Activated naive CD4-positive, alpha-beta T cell treated with anti-CD3 and anti-CD28 coated beads, Interleukin-2, amount 10 ng/mL, durations not matched to agents 7 days and 5 days (primary cell): ENCODE results near the gene ADARB2.
"Not testable (repeated sequence)": the region's sequence is repeated elsewhere in the genome, so short reads cannot be mapped to it uniquely, and the experiment has no call there.

Source experiments
- CTCF ChIA-PET: fragments of 350-600 bp; sonication (Branson Sonifier 250); formaldehyde crosslinking; loops from one replicate; lab custom pipeline; 2021; ENCODE audit warnings: antibody characterized with exemption; lab: Charles Lee
- DNase-seq: peaks from one replicate; pipeline ENCODE4 v3.0.0-alpha.2; 2020
- H3K27ac Mint-ChIP-seq: one replicate; pipeline ENCODE4 v1.8.0; 2021; ENCODE audit warnings: mild to moderate bottlenecking, moderate library complexity, mixed read lengths
- H3K27me3 Mint-ChIP-seq: one replicate; pipeline ENCODE4 v1.8.0; 2021; ENCODE audit warnings: mild to moderate bottlenecking, mixed read lengths
- H3K36me3 Mint-ChIP-seq: one replicate; pipeline ENCODE4 v1.8.0; 2021; ENCODE audit warnings: mixed read lengths
- H3K4me1 Mint-ChIP-seq: one replicate; pipeline ENCODE4 v1.8.0; 2021; ENCODE audit warnings: mixed read lengths
- H3K4me3 Mint-ChIP-seq: one replicate; pipeline ENCODE4 v1.8.0; 2021; ENCODE audit warnings: mild to moderate bottlenecking, moderate library complexity, mixed read lengths
- H3K9me3 Mint-ChIP-seq: one replicate; pipeline ENCODE4 v1.8.0; 2021; ENCODE audit warnings: mixed read lengths

Gene ADARB2

DNA sequence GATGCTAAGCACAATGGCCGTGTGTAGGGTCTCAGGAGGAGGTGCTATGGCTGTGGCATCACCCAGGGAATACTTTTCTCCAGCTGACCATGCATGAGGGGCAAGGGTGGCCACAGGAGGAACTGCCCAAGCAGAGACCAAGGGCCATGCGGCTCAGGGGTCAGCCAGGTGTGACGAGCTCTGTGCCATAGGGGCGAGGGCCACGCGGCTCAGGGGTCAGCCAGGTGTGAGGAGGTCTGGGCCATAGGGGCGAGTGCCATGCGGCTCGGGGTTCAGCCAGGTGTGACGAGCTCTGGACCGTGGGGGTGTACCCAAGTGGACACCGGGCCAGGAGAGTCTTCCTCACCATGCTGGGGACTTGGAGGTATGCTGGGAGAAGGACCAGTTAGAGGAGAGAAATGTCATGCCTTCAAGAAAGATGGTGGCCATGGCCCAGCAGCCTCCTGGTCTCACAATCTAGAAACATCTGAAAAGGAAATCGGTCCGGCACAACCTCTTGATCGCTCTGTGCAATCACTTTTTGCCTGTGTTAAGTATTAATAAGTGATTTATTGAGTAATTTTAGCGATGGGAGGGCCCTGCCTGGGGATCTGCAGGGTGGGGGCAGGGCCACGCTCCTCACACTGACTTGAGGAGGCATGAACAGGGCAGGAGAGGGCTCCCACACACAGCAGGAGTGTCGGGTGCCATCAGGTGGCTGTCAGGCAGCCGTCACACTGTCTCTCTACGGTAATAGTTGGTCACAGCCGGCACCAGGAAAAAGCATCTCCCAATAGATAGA lies 265.0 kb downstream of the ADARB2 start:
- no peak overlapping the region for H3K4me3 Mint-ChIP-seq
- no peak for DNase-seq

DNA sequence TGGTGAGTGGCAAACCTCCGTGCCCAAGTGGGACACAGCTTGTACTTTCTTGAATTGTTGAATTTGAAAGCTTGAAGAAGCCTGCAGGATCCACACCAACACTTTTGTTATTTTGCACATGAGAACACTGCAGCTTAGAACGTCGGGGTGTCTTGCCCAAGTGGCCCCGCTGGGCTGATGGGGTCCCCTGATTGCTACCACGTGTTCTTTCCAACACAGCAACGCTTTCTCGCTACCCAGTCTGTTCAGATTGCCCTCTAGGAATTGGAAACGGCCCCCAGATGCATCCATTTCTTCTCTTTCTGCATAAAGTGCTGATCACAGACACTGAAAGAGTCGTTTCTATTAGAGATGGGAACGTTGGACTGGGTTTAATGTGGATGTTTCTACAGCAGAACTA lies 268.5 kb downstream of the ADARB2 start:
- Mint-ChIP-seq H3K4me1 (no peaks in the 10 kb centered on the region), H3K9me3 (no peaks in the 10 kb centered on the region), H3K36me3 (no peaks in the 10 kb centered on the region), H3K4me3 (no peak overlapping the region), H3K27ac (no peak overlapping the region), H3K27me3 (no peaks in the 10 kb centered on the region)
- CTCF ChIA-PET: no interaction called here
- DNase-seq: no peak

More for the DNA sequence above, 265.0 kb downstream of the ADARB2 start:
- no peaks in the 10 kb centered on the region for H3K4me1 Mint-ChIP-seq
- H3K36me3 Mint-ChIP-seq: no peaks in the 10 kb centered on the region
- H3K9me3 Mint-ChIP-seq: no peaks in the 10 kb centered on the region
- CTCF ChIA-PET: no interaction called here
- H3K27me3 Mint-ChIP-seq: peaks cover 4% of the 10 kb centered on the region
- H3K27ac Mint-ChIP-seq: no peak overlapping the region

DNA sequence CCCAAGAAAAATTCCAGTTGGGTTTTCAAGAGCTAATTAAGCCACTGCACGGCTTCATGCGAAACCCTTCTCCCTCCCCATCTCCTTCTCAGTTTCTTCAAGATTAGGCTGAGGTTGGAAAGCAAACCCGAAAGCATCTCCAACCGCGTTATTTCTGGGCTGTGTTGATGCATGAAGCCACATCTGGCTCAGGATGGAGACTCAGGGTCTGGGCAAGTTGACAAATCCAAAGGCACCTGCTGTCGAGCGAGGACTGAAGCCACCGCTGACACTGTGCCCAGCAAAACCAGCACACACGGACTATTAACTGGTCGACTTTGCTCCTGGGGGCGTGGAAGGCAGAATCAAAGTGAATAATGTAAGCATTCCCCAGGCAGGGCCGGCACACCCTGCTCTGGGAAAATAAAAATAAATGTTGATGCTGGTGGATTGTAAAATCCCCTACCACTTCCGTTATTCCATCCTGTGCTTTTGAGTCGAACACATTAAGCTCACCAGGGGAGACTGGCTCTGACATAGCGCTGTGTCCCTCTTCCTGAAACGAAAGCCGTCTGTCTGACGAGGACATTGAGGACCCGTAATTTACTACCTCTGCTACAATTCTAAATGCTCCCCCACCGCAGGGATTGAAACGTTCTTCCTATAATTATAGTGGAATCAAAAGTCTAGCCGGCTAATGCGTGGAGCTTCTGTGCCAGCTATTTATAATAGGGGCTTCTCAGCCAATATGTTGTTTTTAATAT lies 269.8 kb downstream of the ADARB2 start:
- H3K9me3 Mint-ChIP-seq: no peaks in the 10 kb centered on the region
- H3K27ac Mint-ChIP-seq: no peak overlapping the region
- no peak for DNase-seq
- CTCF ChIA-PET: no interaction called here
- no peak overlapping the region for H3K4me3 Mint-ChIP-seq
- H3K4me1 Mint-ChIP-seq: no peaks in the 10 kb centered on the region
- H3K36me3 Mint-ChIP-seq: no peaks in the 10 kb centered on the region
- no peaks in the 10 kb centered on the region for H3K27me3 Mint-ChIP-seq

DNA sequence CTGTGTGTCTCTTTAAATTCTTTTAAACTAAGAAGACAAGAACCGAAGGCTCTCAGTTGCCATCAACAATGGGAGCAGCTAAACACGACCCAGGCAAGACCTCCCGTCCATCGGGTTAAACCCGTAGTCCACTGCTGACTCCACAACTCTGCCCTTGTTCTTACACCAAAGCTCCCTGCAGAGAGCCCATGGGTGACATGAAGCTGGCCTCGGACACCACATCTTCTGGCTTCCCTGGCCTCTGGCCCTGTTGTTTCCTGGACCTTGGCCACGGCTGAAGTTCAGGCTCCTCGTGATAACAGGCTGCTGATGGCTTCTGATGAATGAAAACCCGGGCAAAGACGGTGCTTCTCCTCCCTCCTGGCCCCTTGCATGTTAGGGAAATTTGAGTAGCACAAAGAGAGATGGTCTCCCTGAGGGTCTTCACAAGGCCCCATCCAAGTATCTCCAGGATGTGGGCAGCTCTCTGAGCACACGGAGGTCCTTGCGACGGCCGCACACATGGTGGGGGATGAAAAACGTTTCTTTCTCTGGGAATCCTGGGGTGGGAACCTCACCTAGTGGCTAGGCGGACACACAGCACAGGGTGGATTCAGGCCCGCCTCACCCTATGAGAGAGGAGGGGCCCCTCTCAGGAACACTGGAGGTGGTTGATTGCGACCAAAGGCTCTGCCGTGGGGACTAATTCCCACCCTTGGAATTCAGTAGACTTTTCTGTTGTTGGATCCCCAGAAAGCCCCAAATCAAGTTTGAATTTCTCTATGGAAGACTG lies 271.1 kb downstream of the ADARB2 start:
- Mint-ChIP-seq H3K4me3 (no peak overlapping the region), H3K27ac (no peak overlapping the region)

DNA sequence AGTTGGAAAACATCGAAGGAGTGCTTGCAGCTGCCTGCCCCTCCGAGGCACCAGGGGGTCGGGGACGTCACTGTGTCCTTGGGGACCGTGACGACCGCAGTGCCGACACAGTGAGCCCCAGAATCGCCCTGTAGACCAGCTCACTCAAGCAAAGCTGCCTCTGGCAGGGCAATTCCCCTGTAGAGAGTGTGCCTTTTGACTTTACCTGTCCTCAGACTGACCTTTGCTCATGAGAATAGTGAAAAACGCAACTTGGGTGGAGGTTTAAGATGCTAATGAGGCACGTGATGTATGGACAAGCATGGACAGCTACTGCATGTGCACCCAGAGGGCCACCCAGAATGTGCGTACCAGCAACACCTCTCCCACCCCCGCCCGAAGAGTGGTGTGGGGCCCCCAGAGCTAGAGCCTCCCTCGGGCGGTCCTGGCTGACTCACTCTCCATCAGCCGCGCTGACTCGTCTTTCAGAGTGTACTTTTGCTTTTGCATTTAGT lies 271.9 kb downstream of the ADARB2 start:
- Mint-ChIP-seq H3K9me3 (no peaks in the 10 kb centered on the region), H3K4me3 (no peak overlapping the region)
- CTCF ChIA-PET: no interaction called here

More for the DNA sequence above, 271.1 kb downstream of the ADARB2 start:
- H3K27me3 Mint-ChIP-seq: no peaks in the 10 kb centered on the region
- no peaks in the 10 kb centered on the region for H3K36me3 Mint-ChIP-seq
- H3K4me1 Mint-ChIP-seq: no peaks in the 10 kb centered on the region
- CTCF ChIA-PET: no interaction called here
- no peak for DNase-seq
- no peaks in the 10 kb centered on the region for H3K9me3 Mint-ChIP-seq

DNA sequence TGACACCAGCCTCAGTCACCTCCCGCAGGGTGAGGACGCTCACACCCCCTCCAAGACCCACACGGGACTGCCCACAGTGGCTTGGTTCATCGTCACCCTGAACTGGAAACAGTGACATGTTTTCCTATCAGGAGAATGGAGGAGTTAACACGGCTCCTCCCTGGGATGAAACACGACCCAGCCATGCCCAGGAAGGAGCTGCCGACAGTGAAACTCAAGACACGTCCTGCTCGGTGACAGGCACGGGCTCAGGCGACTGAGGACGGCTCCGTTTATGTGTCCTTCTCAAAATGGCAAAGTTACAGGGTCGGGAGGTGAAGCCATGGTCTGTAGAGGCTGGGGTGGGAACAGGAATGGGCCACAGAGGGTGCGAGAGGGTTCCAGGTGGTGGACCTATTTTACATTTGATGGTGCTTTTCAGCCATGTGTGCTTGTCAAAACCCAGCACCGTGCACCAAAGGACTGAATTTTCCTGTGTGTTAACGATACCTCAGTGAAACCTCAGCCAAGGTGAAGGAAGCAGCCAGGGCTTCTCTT lies 272.4 kb downstream of the ADARB2 start:
- Mint-ChIP-seq H3K4me1 (no peaks in the 10 kb centered on the region), H3K4me3 (no peak overlapping the region), H3K27ac (no peak overlapping the region), H3K9me3 (no peaks in the 10 kb centered on the region), H3K27me3 (no peaks in the 10 kb centered on the region), H3K36me3 (no peaks in the 10 kb centered on the region)
- no peak for DNase-seq
- CTCF ChIA-PET: no interaction called here

More for the DNA sequence above, 271.9 kb downstream of the ADARB2 start:
- no peaks in the 10 kb centered on the region for H3K27me3 Mint-ChIP-seq
- H3K36me3 Mint-ChIP-seq: no peaks in the 10 kb centered on the region
- no peak overlapping the region for H3K27ac Mint-ChIP-seq
- DNase-seq: no peak
- no peaks in the 10 kb centered on the region for H3K4me1 Mint-ChIP-seq

DNA sequence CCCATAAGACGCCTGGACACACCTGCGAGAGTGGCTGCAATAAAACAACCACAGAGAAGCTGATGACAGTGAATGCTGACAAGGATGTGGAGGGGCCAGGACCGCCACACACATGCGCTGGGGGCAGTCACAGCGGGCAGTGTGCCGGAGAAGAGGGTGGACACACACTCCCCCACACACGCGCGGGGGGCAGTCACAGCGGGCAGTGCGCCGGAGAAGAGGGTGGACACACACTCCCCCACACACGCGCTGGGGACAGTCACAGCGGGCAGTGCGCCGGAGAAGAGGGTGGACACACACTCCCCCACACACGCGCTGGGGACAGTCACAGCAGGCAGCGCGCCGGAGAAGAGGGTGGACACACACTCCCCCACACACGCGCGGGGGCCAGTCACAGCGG lies 273.4 kb downstream of the ADARB2 start:
- H3K4me1 Mint-ChIP-seq, H3K36me3 Mint-ChIP-seq, H3K4me3 Mint-ChIP-seq, CTCF ChIA-PET, H3K27ac Mint-ChIP-seq, H3K27me3 Mint-ChIP-seq, DNase-seq, H3K9me3 Mint-ChIP-seq: not testable (repeated sequence)

DNA sequence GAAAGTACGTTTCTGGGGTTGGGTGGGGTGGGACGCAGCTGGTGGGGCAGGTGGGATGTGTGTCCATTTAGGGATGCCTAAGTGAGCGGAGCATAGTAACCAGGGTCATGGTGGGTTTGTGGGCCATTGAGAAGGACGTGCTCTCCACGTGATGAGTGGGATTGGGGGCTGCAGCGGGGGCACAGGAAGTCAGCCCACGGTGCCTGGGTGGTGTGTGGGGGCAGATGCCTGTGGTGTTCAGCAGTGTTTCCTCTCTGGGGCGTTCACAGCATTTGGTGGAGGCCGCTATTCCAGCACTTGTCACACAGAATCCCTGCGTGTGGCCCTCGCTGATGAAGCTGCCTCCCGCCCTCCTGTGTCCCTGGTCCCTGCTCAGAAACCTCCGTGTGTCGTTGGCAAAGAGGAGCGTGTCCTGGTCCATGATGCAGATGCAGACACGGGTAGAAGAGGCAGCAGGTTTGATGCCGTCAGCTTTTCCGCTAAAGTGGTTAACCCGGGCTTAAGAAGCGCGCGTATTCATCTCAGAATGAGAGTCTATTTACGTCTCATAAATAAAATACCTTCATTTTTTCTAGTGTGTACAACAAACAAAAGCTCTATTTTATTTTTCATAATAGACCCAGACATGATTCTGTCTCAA lies 274.2 kb downstream of the ADARB2 start:
- H3K4me1 Mint-ChIP-seq: no peaks in the 10 kb centered on the region
- H3K9me3 Mint-ChIP-seq: no peaks in the 10 kb centered on the region
- no peak overlapping the region for H3K4me3 Mint-ChIP-seq
- DNase-seq: no peak
- no peaks in the 10 kb centered on the region for H3K36me3 Mint-ChIP-seq
- no peaks in the 10 kb centered on the region for H3K27me3 Mint-ChIP-seq
- H3K27ac Mint-ChIP-seq: no peak overlapping the region
- CTCF ChIA-PET: no interaction called here

DNA sequence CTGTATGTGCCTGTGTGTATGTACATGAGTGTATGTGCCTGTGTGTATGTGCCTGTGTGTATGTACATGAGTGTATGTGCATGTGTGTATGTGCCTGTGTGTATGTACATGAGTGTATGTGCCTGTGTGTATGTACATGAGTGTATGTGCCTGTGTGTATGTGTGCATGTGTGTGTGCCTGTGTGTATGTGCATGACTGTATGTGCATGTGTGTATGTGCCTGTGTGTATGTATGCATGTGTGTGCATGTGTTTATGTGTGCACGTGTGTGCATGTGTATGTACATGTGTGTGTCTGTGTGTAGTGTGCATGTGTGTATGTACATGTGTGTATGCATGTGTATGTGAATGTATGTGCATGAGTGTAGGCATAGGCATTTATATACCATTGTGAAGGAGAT lies 274.8 kb downstream of the ADARB2 start:
- H3K4me3 Mint-ChIP-seq: no peak overlapping the region
- H3K27ac Mint-ChIP-seq: no peak overlapping the region
- DNase-seq: no peak
- no peaks in the 10 kb centered on the region for H3K9me3 Mint-ChIP-seq
- H3K27me3 Mint-ChIP-seq: peaks cover 2% of the 10 kb centered on the region
- CTCF ChIA-PET: no interaction called here
- no peaks in the 10 kb centered on the region for H3K36me3 Mint-ChIP-seq
- no peaks in the 10 kb centered on the region for H3K4me1 Mint-ChIP-seq

DNA sequence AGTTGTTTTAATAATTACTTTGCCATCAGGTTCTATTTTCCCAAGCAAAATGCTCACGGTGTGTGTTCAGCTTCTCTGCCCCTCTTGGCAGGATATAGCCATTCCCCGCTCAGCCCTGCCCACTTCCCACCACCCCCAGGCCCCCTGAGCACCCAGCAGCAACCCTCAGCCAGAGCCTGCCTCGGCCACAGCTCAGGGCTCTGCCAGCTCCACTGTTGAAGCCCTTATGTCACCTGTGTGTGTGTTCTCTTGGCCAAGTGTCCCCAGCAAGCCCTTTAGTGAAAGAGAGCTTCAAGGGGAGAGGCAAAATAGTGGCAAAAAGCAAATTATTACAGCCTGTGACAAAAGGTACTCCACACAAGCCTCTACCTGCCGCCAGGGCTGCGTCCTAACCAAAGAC lies 275.3 kb downstream of the ADARB2 start:
- peaks cover 4% of the 10 kb centered on the region for H3K27me3 Mint-ChIP-seq
- CTCF ChIA-PET: no interaction called here
- H3K4me1 Mint-ChIP-seq: no peaks in the 10 kb centered on the region
- no peaks in the 10 kb centered on the region for H3K36me3 Mint-ChIP-seq
- H3K9me3 Mint-ChIP-seq: no peaks in the 10 kb centered on the region
- no peak for DNase-seq
- H3K27ac Mint-ChIP-seq: no peak overlapping the region
- no peak overlapping the region for H3K4me3 Mint-ChIP-seq

DNA sequence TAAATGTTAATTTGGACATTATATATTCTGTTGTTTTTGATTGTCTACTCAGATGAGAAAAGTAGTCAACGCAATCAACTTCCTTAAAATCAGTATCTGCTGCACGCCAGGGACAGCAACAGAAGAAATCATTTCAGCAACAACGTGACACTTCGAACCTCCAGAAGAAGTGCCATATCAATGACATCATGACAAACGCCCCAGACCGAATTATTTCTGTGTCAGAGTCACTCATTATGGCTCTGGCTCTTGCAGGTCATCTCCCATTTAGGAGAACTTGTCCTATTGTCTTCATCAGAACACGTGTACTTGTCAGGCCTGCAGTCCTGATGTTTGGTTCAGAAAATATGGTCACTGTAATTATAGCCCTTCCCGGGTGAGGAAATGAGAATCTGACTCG lies 276.3 kb downstream of the ADARB2 start:
- no peak overlapping the region for H3K4me3 Mint-ChIP-seq
- peaks cover 4% of the 10 kb centered on the region for H3K27me3 Mint-ChIP-seq
- H3K9me3 Mint-ChIP-seq: no peaks in the 10 kb centered on the region
- CTCF ChIA-PET: no interaction called here
- H3K27ac Mint-ChIP-seq: no peak overlapping the region
- H3K4me1 Mint-ChIP-seq: no peaks in the 10 kb centered on the region
- DNase-seq: no peak
- no peaks in the 10 kb centered on the region for H3K36me3 Mint-ChIP-seq

DNA sequence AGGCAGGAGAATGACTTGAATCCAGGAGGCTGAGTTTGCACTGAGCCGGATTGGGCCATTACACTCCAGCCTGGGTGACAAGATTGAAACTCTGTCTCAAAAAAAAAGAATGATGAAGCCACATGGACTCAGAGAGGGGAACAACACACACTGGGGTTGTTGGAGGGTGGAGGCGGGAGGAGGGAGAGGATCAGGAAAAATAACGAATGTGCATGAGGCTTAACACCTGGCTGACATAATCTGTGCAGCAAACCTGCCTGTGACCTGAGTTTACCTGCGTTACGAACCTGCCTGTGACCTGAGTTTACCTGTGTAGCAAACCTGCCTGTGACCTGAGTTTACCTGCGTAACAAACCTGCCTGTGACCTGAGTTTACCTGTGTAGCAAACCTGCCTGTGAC lies 277.7 kb downstream of the ADARB2 start:
- H3K4me3 Mint-ChIP-seq, CTCF ChIA-PET, H3K9me3 Mint-ChIP-seq, H3K27me3 Mint-ChIP-seq, H3K4me1 Mint-ChIP-seq, H3K36me3 Mint-ChIP-seq, DNase-seq, H3K27ac Mint-ChIP-seq: not testable (repeated sequence)

DNA sequence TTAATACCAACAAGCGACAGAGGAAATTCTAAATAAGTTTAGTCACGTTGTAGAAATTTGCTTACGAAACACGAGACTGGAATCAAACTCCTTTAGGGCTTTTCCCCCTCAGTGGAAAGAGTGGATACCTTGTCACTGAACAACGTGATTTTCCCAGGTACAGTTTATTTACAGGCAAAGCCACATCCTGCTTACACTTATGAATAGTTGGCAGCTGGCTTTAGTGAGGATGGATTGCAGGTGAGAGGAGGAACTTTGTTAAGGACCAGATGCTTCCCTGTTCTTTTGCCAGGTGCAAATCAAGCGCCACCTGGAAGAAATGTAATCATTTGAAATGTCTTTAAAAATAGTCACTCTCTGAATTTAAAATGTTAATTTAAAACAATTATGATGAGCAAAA lies 282.4 kb downstream of the ADARB2 start:
- Mint-ChIP-seq H3K36me3 (no peaks in the 10 kb centered on the region), H3K27me3 (peaks cover 4% of the 10 kb centered on the region), H3K27ac (no peak overlapping the region), H3K4me3 (no peak overlapping the region), H3K4me1 (peaks cover 3% of the 10 kb centered on the region), H3K9me3 (peaks cover 5% of the 10 kb centered on the region)
- DNase-seq: no peak
- CTCF ChIA-PET: no interaction called here

DNA sequence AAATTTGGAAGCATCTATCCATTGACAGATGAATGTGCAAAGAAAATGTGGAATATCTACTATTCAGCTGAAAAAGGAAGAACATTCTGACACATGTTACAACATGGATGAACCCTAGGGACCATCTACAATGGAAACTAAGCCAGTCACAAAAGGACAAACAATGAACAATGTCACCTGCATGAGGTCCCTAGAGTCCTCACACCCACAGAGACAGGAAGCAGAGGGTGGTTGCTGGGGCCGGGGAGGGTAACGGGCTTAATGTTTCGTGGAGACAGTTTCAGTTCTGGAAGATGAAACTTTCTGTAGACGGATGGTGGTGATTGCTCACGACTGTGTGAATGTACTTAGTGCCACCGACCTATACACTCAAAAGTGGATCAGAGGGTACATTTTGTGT lies 282.9 kb downstream of the ADARB2 start:
- peaks cover 5% of the 10 kb centered on the region for H3K9me3 Mint-ChIP-seq
- H3K27me3 Mint-ChIP-seq: peaks cover 4% of the 10 kb centered on the region
- DNase-seq: peak; percentile 37
- no peaks in the 10 kb centered on the region for H3K36me3 Mint-ChIP-seq
- H3K4me3 Mint-ChIP-seq: no peak overlapping the region
- peaks cover 3% of the 10 kb centered on the region for H3K4me1 Mint-ChIP-seq
- H3K27ac Mint-ChIP-seq: no peak overlapping the region
- CTCF ChIA-PET: no interaction called here
